ENCODE results near the gene SLC15A3. TPM values are rescaled to one million over a fixed set of nuclear protein-coding genes. Genes with fewer than 3 reads are reported as not detected.

SLC15A3 gene
- polyA plus RNA-seq, 3 donors: 15.7 to 19.1 (median 17.5) TPM

DNA sequence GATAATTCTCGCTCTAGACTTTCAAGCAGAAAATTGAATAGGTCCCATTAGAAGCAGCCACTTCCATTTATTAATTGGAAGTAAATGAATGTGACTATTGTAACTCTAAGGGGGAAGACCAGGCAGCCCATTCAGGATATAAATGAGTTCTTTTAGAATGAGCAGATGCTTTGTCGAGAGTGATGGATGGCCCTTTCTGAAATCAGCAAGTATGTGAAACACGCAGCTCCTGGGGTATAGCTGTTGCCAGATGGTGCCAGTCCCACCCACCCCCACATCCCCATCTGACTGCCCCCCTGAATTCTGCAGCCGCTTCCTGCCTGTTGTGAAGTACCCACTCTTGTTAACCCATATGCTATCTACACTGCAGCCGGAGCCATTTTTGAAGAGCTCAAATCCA is 3.7 kb downstream of the SLC15A3 start:
- no peak for DNase-seq (ENCODE audit: low read depth in 3 of 3, low spot score in 2 of 3)

DNA sequence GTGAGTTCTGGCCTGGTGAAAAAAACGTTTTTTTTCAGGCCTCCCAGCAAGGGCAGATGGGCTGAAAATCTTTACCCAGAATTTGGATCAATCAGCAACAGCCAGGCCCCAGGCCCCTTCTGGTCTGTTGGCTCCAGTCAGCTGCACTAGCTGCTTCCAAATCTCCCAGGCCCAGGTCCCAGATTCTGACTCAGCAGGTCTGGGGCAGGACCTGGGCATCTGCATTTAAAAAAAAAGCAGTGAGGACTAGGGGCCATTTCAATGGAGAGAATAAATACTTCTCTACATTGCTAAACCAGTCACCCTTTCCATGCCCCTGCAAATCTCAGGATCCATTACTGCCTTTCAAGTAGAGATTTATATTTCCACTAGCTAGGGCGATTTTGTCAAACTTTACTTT is 4.3 kb downstream of the SLC15A3 start:
- no peak for DNase-seq (ENCODE audit: low read depth in 3 of 3, low spot score in 2 of 3)

DNA sequence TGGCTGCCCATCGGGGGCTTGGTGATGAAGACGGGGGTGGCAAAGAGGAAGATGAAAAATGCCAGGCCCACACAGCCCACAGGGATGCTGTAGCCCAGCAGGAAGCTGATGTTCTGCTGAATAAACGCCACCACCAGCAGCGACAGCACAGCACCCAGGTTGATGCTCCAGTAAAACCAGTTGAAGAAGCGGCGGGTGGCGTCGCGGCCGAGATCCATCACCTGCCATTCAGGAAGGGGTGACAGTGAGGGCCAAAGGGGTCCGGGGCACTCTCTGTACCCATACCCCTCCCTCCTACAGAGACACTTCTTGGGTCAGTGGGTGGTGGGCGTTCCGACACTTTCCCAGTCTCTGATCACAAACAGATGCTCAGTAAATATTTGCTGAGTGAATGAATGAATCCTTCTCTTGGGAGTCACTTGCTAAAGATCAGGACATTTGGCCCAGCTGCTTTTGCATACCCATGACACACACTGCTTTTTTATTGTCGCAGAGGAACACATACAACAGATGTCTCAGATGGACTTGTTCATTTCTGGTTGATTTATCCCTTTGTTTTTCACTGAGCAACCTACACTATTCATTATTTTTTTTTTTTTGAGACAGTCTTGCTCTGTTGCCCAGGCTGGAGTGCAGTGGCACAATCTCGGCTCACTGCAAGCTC is 5.2 kb downstream of the SLC15A3 start:
- no peak for DNase-seq (ENCODE audit: low read depth in 3 of 3, low spot score in 2 of 3)

DNA sequence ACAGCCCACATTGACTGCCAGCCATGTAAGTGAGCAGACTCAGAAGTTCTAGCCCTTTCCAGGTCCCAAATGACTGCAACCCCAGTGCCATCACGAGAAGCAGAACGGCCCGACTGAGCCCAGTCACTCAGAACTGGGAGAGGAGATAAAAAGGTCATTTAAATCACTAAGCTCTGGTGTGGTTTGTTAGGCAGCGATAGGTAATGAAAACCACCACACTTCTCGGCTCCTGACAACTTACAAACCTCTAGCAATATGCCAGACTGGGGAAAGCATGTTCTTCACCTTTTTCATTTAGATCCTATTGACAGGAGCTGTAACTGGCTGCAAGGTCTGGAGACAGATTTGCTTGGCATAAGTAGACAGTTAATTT is 6.7 kb downstream of the SLC15A3 start:
- DNase-seq (ENCODE audit: low read depth in 3 of 3, low spot score in 2 of 3): no peak

DNA sequence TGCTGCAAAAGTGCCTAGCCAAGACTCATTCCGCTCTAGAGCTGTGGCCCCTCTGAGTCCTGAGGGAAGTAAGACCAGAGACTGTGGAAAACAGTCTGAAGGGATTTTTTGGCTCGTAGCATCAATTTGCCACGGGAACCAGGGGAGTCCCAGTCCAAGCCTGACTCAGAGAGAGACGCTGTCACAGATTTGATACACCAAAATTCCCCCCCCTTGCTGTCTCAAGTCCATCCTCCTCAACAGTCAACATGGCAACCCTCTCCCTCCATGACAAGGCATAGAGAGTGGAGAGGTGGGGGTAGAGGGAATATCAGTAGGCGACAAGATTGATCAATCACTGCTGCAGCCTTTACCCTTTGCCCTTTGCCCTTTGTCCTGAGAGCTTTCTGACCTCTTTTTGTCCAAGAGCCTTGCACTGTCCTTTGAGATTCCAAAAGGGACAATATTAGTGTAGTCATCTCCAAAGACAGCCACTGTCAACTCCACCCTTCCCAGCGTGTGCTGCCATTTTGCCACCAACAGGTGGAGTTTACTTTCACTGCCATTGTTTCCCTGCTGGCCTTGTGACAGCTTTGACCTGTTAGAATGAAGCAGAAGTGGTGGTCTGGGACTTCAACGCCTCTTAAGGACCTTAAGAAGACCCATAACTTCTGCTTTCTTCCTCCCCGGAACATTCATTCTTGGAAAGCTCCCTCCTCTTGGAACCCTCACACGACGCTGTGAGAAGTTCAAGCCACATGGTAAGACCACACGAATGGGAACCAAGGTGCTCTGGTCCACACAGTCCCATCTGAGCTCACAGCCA is 7.3 kb downstream of the SLC15A3 start:
- no peak for DNase-seq (ENCODE audit: low read depth in 3 of 3, low spot score in 2 of 3)

DNA sequence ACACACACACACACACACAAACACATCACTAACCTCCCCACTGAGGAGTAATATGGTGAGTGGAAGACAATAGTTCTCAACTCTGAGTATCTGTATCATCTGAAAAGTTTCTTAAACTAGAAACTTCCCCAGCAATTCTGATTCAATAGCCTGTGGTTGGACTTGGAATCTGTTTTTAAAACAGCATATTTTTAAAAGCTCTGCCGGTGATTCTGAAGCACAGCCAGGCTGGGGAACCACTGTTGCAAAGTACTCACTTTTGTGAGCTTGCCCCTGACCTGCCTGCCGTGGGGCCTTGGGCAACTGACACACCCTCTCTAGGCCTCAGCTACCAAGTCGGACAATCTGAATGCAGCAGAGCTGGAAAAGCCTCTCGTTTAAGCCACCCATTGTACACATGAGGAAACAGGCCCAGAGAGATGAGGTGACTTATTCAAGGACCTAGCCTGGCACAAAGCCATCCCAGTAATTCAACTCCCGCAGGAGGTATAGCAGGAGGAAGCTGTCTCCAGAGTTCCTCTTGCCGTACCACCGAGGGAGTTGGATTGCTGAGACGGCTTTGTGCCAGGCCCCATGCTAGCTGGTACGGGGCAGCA is 8.9 kb downstream of the SLC15A3 start:
- no peak for DNase-seq (ENCODE audit: low read depth in 3 of 3, low spot score in 2 of 3)

DNA sequence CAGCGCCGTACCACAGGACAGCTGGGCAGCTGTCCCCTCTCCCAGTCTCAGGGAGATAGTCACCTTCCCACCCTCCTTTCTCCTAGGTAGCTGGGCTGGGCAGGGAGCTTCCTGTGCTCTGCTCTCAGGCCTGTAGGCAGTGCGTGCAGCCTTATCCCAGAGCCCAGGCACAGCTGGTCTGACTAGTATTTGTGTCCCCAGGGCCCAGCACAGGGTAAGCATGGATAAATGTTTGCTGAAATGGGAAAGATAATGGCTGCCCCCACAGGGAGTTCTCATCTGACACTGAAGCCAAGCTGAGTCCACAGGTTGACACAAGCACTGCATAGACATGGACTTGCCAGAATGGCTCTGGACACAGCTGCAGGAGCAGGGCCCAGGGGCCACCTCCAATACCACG is 9.8 kb downstream of the SLC15A3 start:
- DNase-seq (ENCODE audit: low read depth in 3 of 3, low spot score in 2 of 3): no peak

DNA sequence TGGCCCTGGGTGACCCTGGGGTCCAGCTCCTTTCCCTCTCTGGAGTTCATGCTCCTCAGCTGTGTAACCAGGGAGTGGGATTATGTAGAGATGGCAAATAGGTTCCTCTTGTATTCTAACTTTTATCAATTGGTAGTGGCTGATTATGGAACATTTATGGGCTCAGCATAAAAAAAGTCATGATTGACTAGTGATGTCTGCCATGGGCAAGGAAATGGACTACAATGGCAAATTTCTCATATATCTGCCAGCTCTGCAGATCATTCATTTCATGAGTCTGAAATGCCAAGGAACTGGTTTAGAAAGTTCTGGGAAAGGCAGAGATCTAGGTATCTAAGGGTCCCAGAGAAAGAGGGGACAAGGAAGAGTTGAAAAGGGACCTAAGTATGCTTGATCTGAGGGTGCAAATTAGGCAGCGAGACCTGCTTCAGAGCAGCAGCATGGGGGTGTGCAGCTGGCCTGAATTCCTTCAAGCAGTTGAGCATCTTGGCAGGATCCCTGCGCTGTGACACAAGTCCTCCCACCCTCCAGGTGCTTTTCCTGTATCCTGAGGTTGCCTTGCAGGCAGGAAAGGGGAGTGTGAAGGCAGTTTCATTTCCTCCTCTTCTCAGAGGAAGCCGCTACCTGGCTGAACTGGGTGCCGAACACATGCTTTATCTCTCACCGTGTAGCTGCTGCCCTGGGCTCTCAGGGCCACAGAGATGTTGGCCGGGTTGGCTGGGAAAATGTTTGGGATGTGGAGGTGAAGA is 10.4 kb downstream of the SLC15A3 start:
- no peak for DNase-seq (ENCODE audit: low read depth in 3 of 3, low spot score in 2 of 3)

DNA sequence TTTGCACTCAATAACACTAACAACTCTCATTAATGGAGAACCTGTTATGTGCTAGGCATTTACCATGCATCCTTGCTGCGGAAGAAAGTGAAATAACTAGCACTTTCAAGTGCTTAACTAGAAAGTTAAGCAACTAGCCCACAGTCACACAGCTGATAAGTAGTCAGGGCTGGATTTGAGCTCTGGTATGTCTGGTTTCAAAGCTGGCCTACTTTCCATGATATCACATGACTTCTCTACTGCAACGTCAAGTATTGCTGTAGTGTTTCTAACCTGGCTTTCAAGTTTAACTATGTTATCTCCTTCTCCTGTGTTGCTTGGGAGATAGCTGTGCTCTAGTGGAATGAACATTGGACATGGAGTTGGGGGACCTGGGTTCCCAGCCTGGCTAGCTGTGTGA is 12.1 kb downstream of the SLC15A3 start:
- no peak for DNase-seq (ENCODE audit: low read depth in 3 of 3, low spot score in 2 of 3)

DNA sequence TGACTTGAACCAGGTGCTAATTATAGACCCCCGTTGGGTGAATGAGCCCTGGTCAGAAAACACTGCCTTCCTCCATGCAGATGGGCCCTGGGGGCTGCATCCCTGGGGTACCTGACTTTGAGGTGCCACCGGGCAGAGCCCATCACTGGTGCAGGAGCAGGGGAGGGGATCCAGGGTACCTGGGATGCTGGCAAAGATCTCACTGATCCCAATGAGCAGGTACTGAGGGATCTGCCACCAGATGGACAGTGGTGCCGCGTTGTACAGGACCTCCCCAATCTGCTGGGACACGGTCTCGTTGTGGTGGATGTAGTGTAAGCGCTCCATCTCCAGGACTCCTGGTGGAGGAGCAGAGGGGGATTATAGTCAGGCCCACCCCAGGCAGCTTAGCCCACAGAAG is 12.7 kb downstream of the SLC15A3 start:
- DNase-seq (ENCODE audit: low read depth in 3 of 3, low spot score in 2 of 3): no peak

DNA sequence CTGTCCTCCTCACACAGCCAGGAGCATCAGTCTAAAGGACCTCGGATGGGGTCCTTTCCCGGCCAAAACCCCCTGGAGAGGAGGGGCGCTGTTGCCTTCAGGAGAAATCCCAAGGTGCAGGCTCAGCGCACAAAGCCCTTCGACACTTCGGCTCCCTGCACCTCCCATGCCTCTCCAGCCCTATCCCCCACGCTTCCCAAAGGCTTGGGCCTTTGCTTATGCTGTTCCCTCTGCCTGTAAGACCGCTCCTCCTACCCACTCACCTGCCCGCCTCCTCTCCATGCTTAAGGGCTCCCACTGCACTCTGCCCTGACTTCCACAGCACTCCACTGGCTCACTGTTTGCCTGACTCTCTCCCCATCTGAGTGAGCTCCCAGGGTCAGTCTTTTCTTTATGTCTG is 13.5 kb downstream of the SLC15A3 start:
- DNase-seq (ENCODE audit: low read depth in 3 of 3, low spot score in 2 of 3): no peak

DNA sequence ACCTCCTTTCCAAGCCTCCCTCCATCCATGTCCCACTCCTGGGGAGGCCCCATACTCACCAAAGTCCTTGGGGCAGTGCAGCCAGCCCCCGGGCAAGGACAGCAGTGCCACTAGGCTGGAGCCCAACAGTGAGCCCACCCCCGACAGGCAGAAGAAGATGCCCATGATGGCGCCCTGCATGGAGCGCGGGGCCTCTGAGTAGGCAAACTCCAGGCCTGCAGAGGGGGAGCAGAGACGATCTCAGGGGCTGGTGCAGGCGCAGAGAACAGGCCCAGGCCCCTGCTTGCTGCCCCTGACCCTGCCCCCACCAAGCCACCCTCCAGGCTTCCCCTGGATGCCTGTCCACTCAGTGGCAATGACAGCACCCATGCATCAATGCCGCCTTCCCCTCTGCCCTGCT is 14.2 kb downstream of the SLC15A3 start:
- DNase-seq (ENCODE audit: low read depth in 3 of 3, low spot score in 2 of 3): no peak

DNA sequence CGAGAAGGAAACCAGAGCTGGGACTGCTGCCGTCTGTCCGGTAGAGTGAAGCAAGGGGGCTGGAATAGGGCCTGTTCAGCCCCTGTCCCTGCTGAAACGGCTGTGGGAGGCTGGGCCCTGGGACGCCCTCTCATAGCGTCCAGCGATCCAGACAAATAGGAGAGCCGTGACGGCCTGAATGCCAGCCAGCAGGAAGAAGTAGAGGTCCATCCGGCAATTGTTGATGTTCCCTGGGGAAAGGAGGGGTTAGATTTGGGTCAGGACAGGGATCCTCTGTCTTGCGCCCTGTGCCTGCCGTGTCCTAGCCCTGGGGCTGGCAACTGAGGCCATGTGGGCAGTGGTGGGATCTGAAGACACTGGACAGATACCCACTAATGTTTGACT is 14.8 kb downstream of the SLC15A3 start:
- DNase-seq (ENCODE audit: low read depth in 3 of 3, low spot score in 2 of 3): no peak

DNA sequence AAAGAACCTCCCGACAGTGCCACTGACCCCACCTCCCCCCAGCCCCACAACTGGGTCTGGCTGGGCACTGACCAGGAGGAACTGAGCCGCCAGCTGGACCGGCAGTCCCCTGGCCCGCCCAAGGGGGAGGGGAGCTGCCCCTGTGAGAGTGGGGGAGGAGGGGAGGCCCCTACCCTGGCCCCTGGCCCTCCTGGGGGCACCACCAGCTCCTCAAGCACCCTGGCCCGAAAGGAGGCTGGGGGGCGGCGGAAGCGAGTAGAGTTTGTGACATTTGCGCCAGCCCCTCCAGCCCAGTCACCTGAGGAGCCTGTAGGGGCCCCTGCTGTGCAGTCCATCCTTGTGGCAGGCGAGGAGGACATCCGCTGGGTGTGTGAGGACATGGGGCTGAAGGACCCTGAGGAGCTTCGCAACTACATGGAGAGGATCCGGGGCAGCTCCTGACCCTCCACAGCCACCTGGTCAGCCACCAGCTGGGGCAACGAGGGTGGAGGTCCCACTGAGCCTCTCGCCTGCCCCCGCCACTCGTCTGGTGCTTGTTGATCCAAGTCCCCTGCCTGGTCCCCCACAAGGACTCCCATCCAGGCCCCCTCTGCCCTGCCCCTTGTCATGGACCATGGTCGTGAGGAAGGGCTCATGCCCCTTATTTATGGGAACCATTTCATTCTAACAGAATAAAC is 15.4 kb downstream of the SLC15A3 start:
- no peak for DNase-seq (ENCODE audit: low read depth in 3 of 3, low spot score in 2 of 3)

DNA sequence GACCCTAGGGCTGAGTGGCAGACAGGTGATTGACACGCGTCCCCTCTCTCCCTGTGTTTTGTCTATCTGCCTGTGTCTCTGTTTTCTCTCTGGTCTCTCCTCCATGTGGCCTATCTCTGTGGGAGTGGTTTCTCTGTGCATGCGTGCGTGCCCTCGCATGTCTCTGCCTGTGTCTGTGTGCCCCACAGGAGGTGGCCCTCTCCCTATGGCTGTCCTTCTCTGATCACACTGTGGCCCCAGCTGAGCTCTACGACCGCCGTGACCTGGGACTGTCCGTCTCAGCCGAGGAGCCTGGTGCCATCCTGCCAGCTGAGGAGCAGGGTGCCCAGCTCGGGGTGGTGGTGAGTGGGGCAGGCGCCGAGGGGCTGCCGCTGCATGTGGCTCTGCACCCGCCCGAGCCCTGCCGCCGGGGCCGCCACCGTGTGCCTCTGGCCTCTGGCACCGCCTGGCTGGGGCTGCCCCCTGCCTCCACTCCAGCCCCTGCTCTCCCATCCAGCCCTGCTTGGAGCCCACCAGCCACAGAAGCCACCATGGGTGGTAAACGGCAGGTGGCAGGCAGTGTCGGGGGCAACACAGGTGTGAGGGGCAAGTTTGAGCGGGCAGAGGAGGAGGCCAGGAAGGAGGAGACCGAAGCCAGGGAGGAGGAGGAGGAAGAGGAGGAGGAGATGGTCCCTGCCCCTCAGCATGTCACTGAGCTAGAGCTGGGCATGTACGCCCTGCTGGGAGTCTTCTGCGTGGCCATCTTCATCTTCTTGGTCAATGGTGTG is 16.1 kb downstream of the SLC15A3 start:
- no peak for DNase-seq (ENCODE audit: low read depth in 3 of 3, low spot score in 2 of 3)

DNA sequence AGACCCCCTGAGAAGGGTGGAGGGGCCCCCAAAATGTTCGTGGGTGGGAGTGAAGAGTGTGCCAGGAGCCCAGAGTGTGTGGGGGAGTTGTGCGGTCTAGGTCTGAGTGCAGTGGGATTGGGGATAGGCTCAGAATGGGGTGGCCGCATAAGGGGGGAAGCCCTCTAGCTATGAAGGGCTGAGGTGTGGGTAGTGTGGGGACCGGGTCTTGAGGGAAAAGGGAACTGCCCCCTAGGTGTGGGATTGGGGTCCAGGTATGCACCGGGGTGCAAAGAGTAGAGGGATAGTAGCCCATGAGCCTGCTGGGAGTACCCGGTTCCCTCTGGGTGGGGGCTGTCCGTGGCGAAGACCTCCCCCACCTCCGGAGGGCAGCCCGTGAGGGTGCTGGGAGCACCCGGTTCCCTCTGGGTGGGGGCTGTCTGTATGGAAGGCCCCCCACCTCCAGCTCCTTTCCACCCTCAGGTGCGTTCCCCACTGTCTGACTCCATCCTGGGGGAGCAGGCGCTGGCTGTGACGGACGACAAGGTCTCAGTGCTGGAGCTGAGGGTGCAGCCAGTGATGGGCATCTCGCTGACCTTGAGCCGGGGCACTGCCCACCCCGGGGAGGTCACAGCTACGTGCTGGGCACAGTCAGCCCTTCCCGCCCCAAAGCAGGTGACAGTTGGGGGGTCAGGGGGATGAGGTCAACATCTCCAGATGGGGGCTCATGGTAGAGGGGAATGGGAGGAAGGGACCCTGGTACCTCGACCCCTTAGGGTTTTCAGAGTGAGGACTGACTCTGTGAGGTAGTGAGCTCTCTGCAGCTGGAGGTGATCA is 17.0 kb downstream of the SLC15A3 start:
- no peak for DNase-seq (ENCODE audit: low read depth in 3 of 3, low spot score in 2 of 3)

DNA sequence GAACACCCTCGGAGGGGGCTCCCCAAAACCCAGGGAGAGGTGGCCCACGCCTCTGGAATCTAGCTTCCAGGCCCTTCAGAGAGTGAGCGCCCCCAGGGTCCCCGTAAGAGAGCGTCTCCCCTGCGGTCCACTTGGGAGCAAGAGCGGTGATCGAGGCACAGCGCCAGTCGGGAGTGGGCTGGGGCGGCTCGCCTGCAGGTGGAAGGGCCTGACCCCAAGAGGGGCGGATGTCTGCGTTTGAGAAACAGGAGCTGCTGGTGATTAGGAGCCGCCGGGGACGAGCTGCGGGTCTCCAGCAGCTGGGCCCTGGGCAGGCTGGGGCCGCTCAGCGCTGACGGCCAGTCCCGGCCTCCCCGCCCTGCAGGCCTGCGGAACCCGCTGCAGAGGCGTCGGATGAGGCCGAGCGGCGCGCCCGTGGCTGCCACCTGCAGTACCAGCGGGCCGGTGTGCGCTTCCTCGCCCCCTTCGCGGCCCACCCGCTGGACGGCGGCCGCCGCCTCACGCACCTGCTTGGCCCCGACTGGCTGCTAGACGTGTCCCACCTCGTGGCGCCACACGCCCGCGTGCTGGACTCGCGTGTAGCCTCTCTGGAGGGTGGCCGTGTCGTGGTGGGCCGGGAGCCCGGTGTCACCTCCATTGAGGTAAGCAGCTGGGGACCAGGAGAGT is 17.7 kb downstream of the SLC15A3 start:
- DNase-seq (ENCODE audit: low read depth in 3 of 3, low spot score in 2 of 3): no peak

DNA sequence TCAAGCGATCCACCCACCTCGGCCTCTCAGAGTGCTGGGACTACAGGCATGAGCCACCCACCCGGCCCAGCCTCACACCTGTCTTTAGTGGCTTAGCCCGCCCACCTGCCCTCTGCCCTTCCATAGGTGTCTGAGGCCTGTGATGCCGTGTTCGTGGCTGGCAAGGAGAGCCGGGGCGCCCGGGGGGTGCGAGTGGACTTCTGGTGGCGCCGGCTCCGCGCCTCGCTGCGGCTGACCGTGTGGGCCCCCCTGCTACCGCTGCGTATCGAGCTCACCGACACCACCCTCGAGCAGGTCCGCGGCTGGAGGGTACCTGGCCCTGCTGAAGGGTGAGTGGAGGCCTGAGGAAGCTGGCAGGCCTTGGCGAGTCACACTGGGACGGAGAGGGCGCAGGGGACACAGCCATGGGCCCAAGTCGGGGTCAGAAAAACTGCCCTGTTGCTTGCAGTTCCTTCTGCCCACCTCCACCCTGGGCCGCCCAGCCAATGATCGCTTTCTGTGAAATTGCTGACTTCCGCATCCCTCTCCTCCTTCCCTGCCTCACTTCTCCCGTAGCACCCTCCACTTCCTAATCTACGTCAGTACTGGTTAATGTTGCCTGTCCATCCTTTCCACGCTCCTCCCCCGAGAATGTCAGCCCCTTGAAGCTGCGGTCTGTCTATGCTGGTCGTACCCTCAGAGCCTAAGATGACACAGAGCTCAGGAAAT is 18.4 kb downstream of the SLC15A3 start:
- no peak for DNase-seq (ENCODE audit: low read depth in 3 of 3, low spot score in 2 of 3)
